PFSK-1 (cell line): Measurements from ENCODE around the gene HTR3A.

ENCODE experiments used
- FOXP2 ChIP-seq: optimal IDR thresholded peaks from 2 replicates; pipeline ENCODE3; 2011; ENCODE audit warnings: borderline replicate concordance, control low read depth, inconsistent platforms; ENCODE audit not compliant: insufficient read depth; ENCODE audit errors: extremely low read length, extremely low read depth
- POLR2AphosphoS5 ChIP-seq: IDR thresholded peaks from 2 replicates; pipeline ENCODE4 v1.6.1; 2012; ENCODE audit warnings: low read depth, mild to moderate bottlenecking, control low read depth, low read length, moderate library complexity
- REST ChIP-seq, 2 experiments: IDR thresholded peaks; 2 replicates each; pipeline versions ENCODE4 v1.6.1 to v1.8.0; 2011 to 2012; ENCODE audit warnings: low read depth in 2 of 2, low read length in 2 of 2, control low read depth in 1 of 2, inconsistent platforms in 1 of 2, mild to moderate bottlenecking in 1 of 2, moderate library complexity in 1 of 2; ENCODE audit not compliant: insufficient read depth in 1 of 2
- SIN3A ChIP-seq: IDR thresholded peaks from 2 replicates; pipeline ENCODE4 v1.6.1; 2012; ENCODE audit warnings: mild to moderate bottlenecking, low read length, moderate library complexity, borderline replicate concordance; ENCODE audit not compliant: insufficient read depth
- TAF1 ChIP-seq: IDR thresholded peaks from 2 replicates; pipeline ENCODE4 v1.6.1; 2012; ENCODE audit warnings: low read length, control low read depth, borderline replicate concordance; ENCODE audit not compliant: insufficient read depth

- TF ChIP-seq REST (IDR thresholded peaks at IDR 0.05; ENCODE audit: insufficient read depth in 1 of 2, low read depth in 2 of 2, low read length in 2 of 2): no peak
- TF ChIP-seq POLR2AphosphoS5: no peak
- no peak for TF ChIP-seq SIN3A
- TF ChIP-seq TAF1: no peak
- no peak for TF ChIP-seq FOXP2
Measured at GRCh38 chr11:113960702-113961330, 14.1 kb upstream of the HTR3A start.
